Kidney glomerular epithelial cell (primary cell): ENCODE data around the gene CDHR1.
"Not testable (repeated sequence)": the region's sequence is repeated elsewhere in the genome, so short reads cannot be mapped to it uniquely, and the experiment has no call there.

ENCODE experiments used
- DNase-seq: peaks from one replicate; lab custom pipeline; 2025; lab: John Stamatoyannopoulos, UW

The CDHR1 gene

GRCh38 chr10:84175436-84175835, 18.9 kb upstream of the CDHR1 start:
- DNase-seq, result no peak

DNA sequence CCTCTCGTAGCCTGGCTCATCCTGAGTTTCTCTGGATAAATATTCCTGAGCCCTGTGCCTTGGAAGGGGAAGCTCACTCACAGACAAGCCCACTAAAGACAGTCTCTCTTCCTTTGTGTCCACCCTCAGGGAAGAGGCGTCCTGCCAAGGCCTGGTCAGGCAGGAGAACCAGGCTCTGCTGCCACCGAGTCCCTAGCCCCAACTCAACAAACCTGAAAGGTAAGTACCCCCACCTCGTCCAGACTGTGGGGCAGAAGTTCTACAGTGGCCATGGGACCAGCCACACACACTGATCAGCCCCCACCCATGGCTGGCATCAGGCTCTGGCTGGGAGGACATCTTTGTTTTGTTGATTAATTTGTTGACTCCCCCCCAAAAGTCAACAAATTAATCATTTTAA, 18.0 kb upstream of the CDHR1 start:
- DNase-seq, result no peak

GRCh38 chr10:84176836-84177474, 17.4 kb upstream of the CDHR1 start:
- no peak for DNase-seq

DNA sequence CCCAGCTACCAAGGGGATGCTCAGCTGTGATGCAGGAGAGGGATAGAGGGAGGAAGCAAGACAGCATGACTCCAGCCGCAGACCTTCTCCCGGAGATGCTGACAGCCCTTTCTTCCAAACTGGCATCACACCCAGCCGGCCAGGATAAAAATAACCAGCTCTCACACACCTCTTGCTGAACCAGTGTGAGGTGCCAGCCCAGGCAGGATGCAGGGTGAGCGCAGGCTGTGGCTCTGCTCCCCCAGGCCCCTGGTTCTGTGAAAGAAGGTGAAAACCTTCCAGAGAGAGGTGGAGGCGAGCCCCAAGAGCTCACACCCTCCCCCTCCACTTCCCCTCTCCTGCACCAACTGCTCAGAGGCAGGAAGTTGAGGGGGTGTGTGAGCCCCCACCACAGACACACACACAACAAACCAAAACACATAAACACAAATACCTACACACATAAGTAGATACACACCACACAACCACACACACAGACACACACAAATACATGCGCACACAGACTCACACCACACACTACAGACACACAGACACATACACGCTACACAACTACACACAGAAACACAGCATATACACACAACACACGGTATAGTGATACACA, 16.7 kb upstream of the CDHR1 start:
- DNase-seq, result no peak

DNA sequence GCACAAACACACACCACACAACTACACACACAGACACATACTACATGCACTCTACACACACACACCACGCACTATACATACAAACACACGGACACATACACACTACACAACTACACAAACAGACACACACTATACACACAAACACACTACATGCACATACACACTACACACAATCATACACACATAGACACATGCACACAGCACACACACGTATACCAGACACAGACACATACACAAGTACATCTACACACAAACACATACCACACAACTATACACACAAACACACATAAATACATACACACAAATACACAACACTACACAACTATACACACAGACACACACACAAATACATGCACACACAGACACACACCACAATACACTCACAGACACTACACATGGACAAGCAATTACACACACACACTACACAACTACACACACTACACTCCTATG, 16.2 kb upstream of the CDHR1 start:
- no peak for DNase-seq

- DNase-seq, result peak; percentile 98
These were observed 15.2 kb upstream of the CDHR1 start for GRCh38 chr10:84179059-84179710.

- DNase-seq, result not testable (repeated sequence)
These were observed 14.0 kb upstream of the CDHR1 start for GRCh38 chr10:84180386-84180785.

DNA sequence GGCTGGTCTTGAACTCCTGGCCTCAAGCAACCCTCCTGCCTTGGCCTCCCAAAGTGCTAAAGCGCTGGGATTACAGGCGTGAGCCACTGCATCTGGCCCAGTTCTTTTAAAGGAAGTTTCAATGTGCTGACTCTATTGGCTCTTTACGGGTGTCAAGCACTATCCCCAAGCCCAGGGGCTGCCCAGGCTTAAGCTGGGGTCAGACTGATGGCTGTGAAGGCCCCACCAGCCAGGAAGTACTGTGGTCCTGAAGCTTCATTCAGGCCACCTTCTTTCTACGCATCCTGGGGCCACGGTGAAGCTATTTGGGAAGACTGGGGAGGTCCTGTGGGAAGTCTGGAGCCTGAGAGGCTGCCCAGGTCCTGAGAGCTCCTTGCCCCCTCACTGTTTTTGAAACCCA, 12.7 kb upstream of the CDHR1 start:
- no peak for DNase-seq

DNA sequence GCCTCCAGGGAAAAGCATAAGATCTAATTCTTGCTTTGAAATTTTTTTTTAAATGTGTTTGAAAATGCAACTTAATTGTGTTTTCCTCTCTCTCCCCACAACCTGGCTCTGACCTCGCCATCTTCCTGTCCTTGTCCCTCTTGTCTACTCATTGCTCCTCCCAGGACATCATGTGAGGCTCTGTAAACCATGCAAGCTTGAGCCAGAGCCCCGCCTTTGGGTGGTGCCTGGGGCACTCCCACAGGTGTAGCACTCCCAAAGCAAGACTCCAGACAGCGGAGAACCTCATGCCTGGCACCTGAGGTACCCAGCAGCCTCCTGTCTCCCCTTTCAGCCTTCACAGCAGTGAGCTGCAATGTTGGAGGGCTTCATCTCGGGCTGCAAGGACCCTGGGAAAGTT, 9.8 kb upstream of the CDHR1 start:
- DNase-seq, result no peak

DNA sequence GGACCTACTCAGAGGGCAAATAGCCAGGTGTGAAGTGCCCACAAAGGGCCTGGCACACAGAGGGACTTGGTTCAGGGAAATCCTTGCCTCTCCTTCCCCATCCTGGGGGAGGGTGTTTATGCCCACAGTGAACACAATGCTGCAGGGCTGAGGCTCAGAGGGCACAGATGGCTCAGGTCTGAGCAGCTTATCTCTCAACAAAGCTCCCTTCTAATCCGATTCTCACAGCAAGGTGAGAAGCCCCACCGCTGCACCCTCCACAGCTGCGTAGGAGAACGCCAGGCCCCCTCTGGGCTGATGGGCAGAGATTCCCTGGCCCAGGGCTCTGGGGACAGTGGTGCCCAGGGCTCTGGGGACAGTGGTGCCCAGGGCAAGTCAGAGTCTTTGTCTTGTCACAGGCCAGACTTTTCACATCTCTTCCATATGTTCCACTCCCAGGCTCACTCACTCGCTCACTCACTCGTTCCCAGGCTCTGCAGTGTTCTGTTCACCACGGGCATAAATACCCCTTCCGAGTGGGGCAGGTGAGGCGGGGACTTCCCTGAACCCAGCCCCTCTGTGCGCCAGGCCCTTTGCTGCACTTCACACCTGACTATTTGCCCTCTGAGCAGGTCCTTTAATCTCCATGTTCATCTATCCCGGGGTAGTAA, 8.7 kb upstream of the CDHR1 start:
- DNase-seq, result no peak

DNA sequence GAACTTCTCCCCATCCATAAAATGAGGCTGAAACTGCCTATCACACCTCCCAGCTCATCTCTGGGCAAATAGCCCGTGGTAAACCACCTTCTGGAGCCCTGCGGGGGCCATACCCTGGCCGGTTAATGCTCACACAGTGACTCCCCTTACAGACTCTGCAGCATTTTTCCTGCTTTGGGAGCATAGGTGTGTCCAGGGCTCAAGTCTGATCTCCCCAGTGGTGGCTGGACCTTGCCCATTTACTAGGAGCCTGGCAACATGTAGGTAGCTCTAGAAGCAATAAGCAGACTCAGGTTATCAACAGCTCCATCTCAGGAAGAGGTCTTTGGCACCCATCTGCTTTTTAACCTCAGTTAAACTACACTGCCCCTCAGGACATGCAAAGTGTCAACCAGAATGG, 5.5 kb upstream of the CDHR1 start:
- no peak for DNase-seq

DNA sequence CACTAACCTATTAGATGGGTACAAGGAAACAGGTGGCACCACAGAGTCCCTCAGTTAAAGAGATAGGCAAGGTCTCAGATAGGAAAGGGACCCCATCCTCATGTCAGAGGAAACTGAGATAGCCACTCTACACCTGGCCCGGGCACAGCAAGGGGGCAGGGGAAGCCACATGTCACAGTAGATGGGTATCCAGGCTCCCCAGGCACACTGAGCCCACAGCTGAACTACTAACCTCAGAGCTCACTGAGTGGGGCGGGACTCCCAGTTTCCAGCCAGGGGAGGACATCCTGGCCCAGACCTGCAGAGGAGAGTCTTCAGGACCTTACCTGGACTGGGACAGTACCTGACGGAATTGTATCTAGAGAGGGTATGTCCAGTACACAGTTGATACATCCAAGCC, 3.7 kb upstream of the CDHR1 start:
- no peak for DNase-seq

DNA sequence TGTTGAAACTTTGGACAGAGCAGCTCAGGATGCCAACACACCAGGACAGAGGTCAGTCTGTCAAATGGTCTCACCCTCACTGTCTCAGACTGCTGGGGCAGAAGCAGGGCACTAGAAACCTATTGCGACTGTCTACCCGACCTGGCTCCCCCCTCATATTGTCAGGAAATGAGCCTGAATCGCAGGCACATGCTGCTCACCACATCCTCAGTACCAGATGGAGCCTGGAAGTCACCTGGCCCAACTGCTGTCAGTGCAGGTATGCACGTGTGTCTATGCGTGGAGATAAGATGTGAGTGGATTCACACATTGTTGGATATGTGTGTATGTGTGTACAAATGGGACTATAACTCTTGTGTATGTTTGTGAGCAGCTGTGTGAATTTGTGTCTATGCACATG, 3.2 kb upstream of the CDHR1 start:
- no peak for DNase-seq

- DNase-seq, result no peak
These were observed 1.0 kb upstream of the CDHR1 start for GRCh38 chr10:84193327-84193726.

- no peak for DNase-seq
These were observed 402 bp upstream of the CDHR1 start for GRCh38 chr10:84193846-84194423.

- DNase-seq, result no peak
These were observed 900 bp downstream of the CDHR1 start for GRCh38 chr10:84195044-84195830.

DNA sequence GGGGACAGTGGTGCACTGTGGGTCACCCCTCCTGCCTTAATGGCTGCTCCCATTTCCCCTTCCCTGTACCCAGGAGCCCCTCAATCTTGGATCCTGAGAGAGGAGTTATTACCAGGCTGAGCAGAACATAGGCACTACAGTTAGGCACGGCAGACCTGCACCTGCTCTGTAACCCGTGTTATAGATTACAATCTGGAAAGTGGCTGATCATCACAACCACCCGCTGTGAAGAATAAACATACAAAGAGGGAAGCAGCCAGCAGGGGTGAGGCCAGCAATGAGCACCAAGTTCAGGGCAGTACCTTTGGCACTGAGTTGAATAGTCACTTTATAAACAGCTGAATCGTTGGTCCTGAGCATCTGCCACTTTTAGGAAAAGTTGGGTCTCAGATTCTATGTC, 1.7 kb downstream of the CDHR1 start:
- no peak for DNase-seq

GRCh38 chr10:84196941-84197340, 2.6 kb downstream of the CDHR1 start:
- no peak for DNase-seq

DNA sequence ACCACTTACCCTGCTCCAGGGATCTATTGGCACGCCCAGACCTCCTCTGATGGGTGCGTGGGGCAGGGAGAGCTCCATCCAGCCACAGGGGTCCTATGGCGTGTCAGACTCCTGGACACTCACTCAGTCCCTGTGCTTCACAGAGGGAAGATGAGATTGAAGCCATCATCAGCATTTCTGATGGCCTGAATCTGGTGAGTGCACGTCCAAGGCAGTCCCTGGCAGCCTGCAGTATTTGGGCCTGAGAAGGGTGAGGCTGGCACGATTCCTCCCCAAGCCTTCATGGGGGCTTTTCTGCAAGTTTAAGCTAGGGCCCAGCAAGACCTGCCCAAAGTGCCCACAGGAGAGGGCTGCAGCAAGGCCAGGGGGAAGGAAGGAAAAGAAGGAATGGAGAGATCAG, 3.3 kb downstream of the CDHR1 start:
- DNase-seq, result no peak

DNA sequence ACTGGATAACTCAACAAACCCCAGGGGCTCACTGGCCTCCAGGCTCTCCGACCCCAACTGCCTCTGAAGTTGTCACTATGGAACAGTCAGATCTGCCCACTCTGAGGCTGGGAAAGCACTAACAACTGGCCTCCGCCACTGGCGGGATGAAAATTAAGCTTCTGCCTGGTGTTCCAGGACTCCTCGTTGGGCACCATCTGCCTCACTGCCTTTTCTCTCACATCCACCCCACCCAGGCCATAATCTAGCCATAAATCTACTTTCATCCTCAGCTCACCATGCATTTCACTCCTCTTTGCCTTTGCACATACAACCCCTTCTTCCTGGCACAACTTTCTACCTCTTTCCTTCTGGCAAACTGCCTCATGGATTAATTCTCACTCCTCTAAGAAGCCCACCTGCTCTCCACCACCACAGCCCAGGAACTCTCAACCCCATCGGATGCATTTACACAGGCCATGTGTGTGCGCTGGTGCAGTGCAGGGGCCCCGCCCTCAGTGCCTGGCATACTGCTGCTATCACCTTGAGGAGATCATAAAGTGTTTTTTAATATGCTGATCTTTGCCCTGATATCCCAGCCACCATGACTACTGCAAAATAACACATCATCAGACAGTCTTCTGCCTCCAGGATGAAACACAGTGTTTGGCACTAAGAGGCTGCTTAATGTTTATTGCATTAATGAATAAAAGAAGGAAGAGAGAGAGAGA, 4.0 kb downstream of the CDHR1 start:
- DNase-seq, result no peak

DNA sequence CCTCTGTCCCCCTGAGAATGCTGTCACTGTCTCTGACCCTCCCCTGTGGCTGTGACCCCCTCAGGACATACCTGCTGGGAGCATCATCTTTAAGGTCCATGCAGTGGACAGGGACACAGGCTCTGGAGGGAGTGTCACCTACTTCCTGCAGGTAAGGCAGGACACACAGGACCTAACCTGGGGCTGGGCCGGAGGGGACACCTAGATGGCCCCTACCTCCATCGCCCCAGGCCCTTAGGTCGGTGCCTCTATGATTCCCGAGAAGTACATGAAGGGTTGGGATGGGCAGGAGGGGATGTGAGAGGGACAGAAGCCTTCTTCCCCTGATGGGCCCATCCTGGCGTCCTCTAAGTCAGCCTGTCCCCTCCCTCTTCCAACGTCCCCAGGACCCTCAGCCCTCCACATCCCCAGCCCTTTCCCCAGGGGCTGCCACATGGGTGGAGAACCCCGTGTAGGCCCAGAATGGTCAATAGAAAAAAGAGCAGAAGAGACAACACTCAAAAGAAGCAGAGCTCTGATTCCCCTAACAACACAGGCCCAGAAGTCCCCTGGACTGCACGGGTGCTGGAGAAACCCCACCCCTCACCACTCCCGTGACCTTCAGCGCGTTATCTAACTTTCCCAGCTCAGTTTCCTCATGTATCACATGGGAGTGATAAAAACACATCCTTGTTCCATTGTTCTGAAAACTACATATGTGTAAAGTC, 6.4 kb downstream of the CDHR1 start:
- no peak for DNase-seq
